Neural progenitor cell (in vitro differentiated cells): Measurements from ENCODE around the gene MBP. TPM values are rescaled to one million over a fixed set of nuclear protein-coding genes. Genes with fewer than 3 reads are reported as not detected.

Source experiments
- DNase-seq: peaks from one replicate; pipeline ENCODE4 v3.0.0-alpha.2; 2016; ENCODE audit warnings: low spot score
- H2AFZ ChIP-seq: fragments of 200-600 bp; sonication (generic); replicated peaks from 2 replicates; pipeline ENCODE4 v1.6.1; 2016; ENCODE audit warnings: antibody characterized with exemption
- H3F3A ChIP-seq: fragments of 200-600 bp; sonication (generic); 2 replicates; pipeline ENCODE4 v1.6.1; 2016; ENCODE audit warnings: antibody characterized with exemption, low read depth
- H3K27ac ChIP-seq: fragments of 200-600 bp; sonication (generic); 2 replicates; pipeline ENCODE4 v1.5.1; 2016; ENCODE audit warnings: mild to moderate bottlenecking
- H3K27me3 ChIP-seq: fragments of 200-600 bp; sonication (generic); 2 replicates; pipeline ENCODE4 v1.6.1; 2016; ENCODE audit warnings: mild to moderate bottlenecking, moderate library complexity
- H3K36me3 ChIP-seq: fragments of 200-600 bp; sonication (generic); 2 replicates; pipeline ENCODE4 v1.5.1; 2016
- H3K4me1 ChIP-seq: fragments of 200-600 bp; sonication (generic); 2 replicates; pipeline ENCODE4 v1.6.1; 2016; ENCODE audit warnings: mixed run types
- H3K4me2 ChIP-seq: fragments of 200-600 bp; sonication (generic); 2 replicates; pipeline ENCODE4 v1.6.1; 2016
- H3K4me3 ChIP-seq: fragments of 200-600 bp; sonication (generic); 2 replicates; pipeline ENCODE4 v1.5.1; 2016
- H3K79me2 ChIP-seq: fragments of 200-600 bp; sonication (generic); 2 replicates; pipeline ENCODE4 v1.6.1; 2016; ENCODE audit warnings: low read depth
- H3K9ac ChIP-seq: fragments of 200-600 bp; sonication (generic); 2 replicates; pipeline ENCODE4 v1.6.1; 2016
- H3K9me3 ChIP-seq: fragments of 200-600 bp; sonication (generic); 2 replicates; pipeline ENCODE4 v1.5.1; 2016; ENCODE audit warnings: low read depth
- H4K20me1 ChIP-seq: fragments of 200-600 bp; sonication (generic); 2 replicates; pipeline ENCODE4 v1.6.1; 2016; ENCODE audit warnings: low read depth
- H3K27ac Mint-ChIP-seq: 3 replicates; pipeline ENCODE4 v1.8.0; 2021; ENCODE audit warnings: mixed read lengths
- H3K27me3 Mint-ChIP-seq: 2 replicates; pipeline ENCODE4 v1.8.0; 2022; ENCODE audit warnings: low read depth, mild to moderate bottlenecking, inconsistent platforms, moderate library complexity, mixed read lengths; ENCODE audit not compliant: insufficient read depth
- H3K36me3 Mint-ChIP-seq: 3 replicates; pipeline ENCODE4 v1.8.0; 2021; ENCODE audit warnings: mixed read lengths
- H3K4me1 Mint-ChIP-seq: 3 replicates; pipeline ENCODE4 v1.8.0; 2021; ENCODE audit warnings: mixed read lengths
- H3K4me3 Mint-ChIP-seq: 3 replicates; pipeline ENCODE4 v1.8.0; 2021; ENCODE audit warnings: mild to moderate bottlenecking, moderate library complexity, mixed read lengths
- H3K9me3 Mint-ChIP-seq: 3 replicates; pipeline ENCODE4 v1.8.0; 2020; ENCODE audit warnings: mixed read lengths
- CTCF ChIP-seq: fragments of 200-600 bp; sonication (generic); IDR thresholded peaks from 2 replicates; pipeline ENCODE4 v1.5.1; 2017; ENCODE audit warnings: antibody characterized with exemption, mild to moderate bottlenecking
- EZH2 ChIP-seq: fragments of 200-600 bp; sonication (generic); IDR thresholded peaks from 2 replicates; pipeline ENCODE4 v1.6.1; 2017; ENCODE audit warnings: antibody characterized with exemption, mild to moderate bottlenecking, moderate library complexity
- EZH2phosphoT487 ChIP-seq: fragments of 200-600 bp; sonication (generic); IDR thresholded peaks from 2 replicates; pipeline ENCODE4 v1.6.1; 2017; ENCODE audit warnings: antibody characterized with exemption
- total RNA-seq: library from RNA; depleted of rRNA; stranded (reverse); fragments of >200 nt; gene quantifications from 2 replicates; pipeline ENCODE4 v1.2.3, GENCODE V29; 2015; ENCODE audit warnings: low replicate concordance

The MBP gene
- total RNA-seq, 1 donor from 2014 or later = 0.64 TPM

- no peak overlapping the region for H2AFZ ChIP-seq
- no peak overlapping the region for H3K4me3 Mint-ChIP-seq
- no peak overlapping the region for H3K4me3 ChIP-seq
- H3K27me3 ChIP-seq = no peaks in the 10 kb centered on the region
- TF ChIP-seq EZH2phosphoT487 = no peak
- TF ChIP-seq EZH2 = no peak
- no peak for TF ChIP-seq CTCF
- H3F3A ChIP-seq = no peaks in the 10 kb centered on the region
- no peaks in the 10 kb centered on the region for H3K79me2 ChIP-seq
- peaks cover 3% of the 10 kb centered on the region for H3K27me3 Mint-ChIP-seq
- peaks cover 12% of the 10 kb centered on the region for H3K4me1 ChIP-seq
- no peak overlapping the region for H3K9ac ChIP-seq
- DNase-seq = no peak
- H3K36me3 Mint-ChIP-seq = no peaks in the 10 kb centered on the region
- peaks cover 5% of the 10 kb centered on the region for H3K9me3 Mint-ChIP-seq
- peaks cover 32% of the 10 kb centered on the region for H3K4me1 Mint-ChIP-seq
- H3K9me3 ChIP-seq = no peaks in the 10 kb centered on the region
- H4K20me1 ChIP-seq = no peaks in the 10 kb centered on the region
- H3K36me3 ChIP-seq = no peaks in the 10 kb centered on the region
- H3K27ac ChIP-seq = no peak overlapping the region
- H3K4me2 ChIP-seq = no peak overlapping the region
- no peak overlapping the region for H3K27ac Mint-ChIP-seq
Observed at GRCh38 chr18:77039196-77040130, 93.1 kb downstream of the MBP start.

GRCh38 chr18:77038182-77038858, 94.3 kb downstream of the MBP start:
- no peak overlapping the region for H2AFZ ChIP-seq
- no peak for DNase-seq
- H3K4me2 ChIP-seq = no peak overlapping the region
- TF ChIP-seq CTCF = no peak
- TF ChIP-seq EZH2 = no peak
- Mint-ChIP-seq H3K27ac (no peak overlapping the region), H3K9me3 (peaks cover 7% of the 10 kb centered on the region), H3K27me3 (peaks cover 4% of the 10 kb centered on the region), H3K4me3 (no peak overlapping the region), H3K4me1 (peaks cover 22% of the 10 kb centered on the region), H3K36me3 (no peaks in the 10 kb centered on the region)
- H3K27ac ChIP-seq = no peak overlapping the region
- no peaks in the 10 kb centered on the region for H3F3A ChIP-seq
- H3K9me3 ChIP-seq = no peaks in the 10 kb centered on the region
- no peaks in the 10 kb centered on the region for H3K27me3 ChIP-seq
- no peak overlapping the region for H3K9ac ChIP-seq
- H3K36me3 ChIP-seq = no peaks in the 10 kb centered on the region
- no peak overlapping the region for H3K4me3 ChIP-seq
- no peaks in the 10 kb centered on the region for H4K20me1 ChIP-seq
- no peaks in the 10 kb centered on the region for H3K79me2 ChIP-seq
- peaks cover 12% of the 10 kb centered on the region for H3K4me1 ChIP-seq

GRCh38 chr18:77037567-77037966, 95.0 kb downstream of the MBP start:
- Histone ChIP-seq H3K79me2 (no peaks in the 10 kb centered on the region), H3K9ac (no peak overlapping the region), H3K4me1 (peaks cover 8% of the 10 kb centered on the region), H3K9me3 (no peaks in the 10 kb centered on the region), H3K4me2 (no peak overlapping the region), H2AFZ (no peak overlapping the region), H3K4me3 (no peak overlapping the region), H3K27ac (no peak overlapping the region), H4K20me1 (no peaks in the 10 kb centered on the region), H3K36me3 (no peaks in the 10 kb centered on the region), H3F3A (no peaks in the 10 kb centered on the region), H3K27me3 (no peaks in the 10 kb centered on the region)
- no peak for TF ChIP-seq CTCF
- TF ChIP-seq EZH2 = no peak
- TF ChIP-seq EZH2phosphoT487 = no peak
- Mint-ChIP-seq H3K4me1 (peaks cover 15% of the 10 kb centered on the region), H3K36me3 (no peaks in the 10 kb centered on the region), H3K27ac (no peak overlapping the region), H3K9me3 (peaks cover 7% of the 10 kb centered on the region), H3K4me3 (no peak overlapping the region), H3K27me3 (peaks cover 4% of the 10 kb centered on the region)
- DNase-seq = no peak
